ENCODE results near the gene VMP1. TPM values are rescaled to one million over a fixed set of nuclear protein-coding genes. Genes with fewer than 3 reads are reported as not detected.

The VMP1 gene
- total RNA-seq, 1 experiment from 2014 or later = 83.1 TPM

- Histone ChIP-seq H2BK120ac (ENCODE audit: low read depth, low read length, poor library complexity, severe bottlenecking) (no peak overlapping the region), H4K91ac (ENCODE audit: insufficient read length, low read depth, low read length) (no peak overlapping the region), H2AFZ (ENCODE audit: low read length) (no peak overlapping the region), H2BK15ac (ENCODE audit: low read depth, low read length) (no peak overlapping the region), H3K4me1 (ENCODE audit: insufficient read depth, low read length) (no peaks in the 10 kb centered on the region; the same call in 1 of the 2 replicates), H3K79me1 (ENCODE audit: insufficient read depth, low read depth, low read length, poor library complexity, severe bottlenecking) (no peaks in the 10 kb centered on the region), H3K27ac (ENCODE audit: insufficient read length, low read depth, low read length) (no peak overlapping the region), H4K8ac (replicated peaks; ENCODE audit: insufficient read length, low read depth, low read length) (no peak overlapping the region), H3K4me2 (ENCODE audit: insufficient read depth, insufficient read length, low read length) (no peak overlapping the region), H3K27me3 (ENCODE audit: insufficient read depth, low read length) (no peaks in the 10 kb centered on the region), H3K4ac (ENCODE audit: low read depth, low read length) (no peak overlapping the region), H3K23me2 (ENCODE audit: insufficient read length, low read depth, low read length, poor library complexity, severe bottlenecking) (no peaks in the 10 kb centered on the region), H4K5ac (ENCODE audit: insufficient read length, low read depth, low read length) (no peak overlapping the region), H2BK12ac (ENCODE audit: insufficient read length, low read depth, low read length) (no peak overlapping the region), H2AK5ac (ENCODE audit: insufficient read length, low read length) (no peak overlapping the region), H3K56ac (ENCODE audit: insufficient read length, low read depth, low read length) (no peak overlapping the region), H3K9ac (ENCODE audit: extremely low read depth, insufficient read length, low read length) (no peak overlapping the region), H2BK20ac (ENCODE audit: low read depth, low read length, poor library complexity, severe bottlenecking) (no peak overlapping the region), H4K20me1 (ENCODE audit: control insufficient read depth, insufficient read depth, insufficient read length) (no peaks in the 10 kb centered on the region), H3K14ac (ENCODE audit: insufficient read depth, low read length) (no peak overlapping the region), H3K79me2 (ENCODE audit: insufficient read depth, low read length) (no peaks in the 10 kb centered on the region), H3K9me3 (ENCODE audit: control insufficient read depth, low read depth, low read length) (no peaks in the 10 kb centered on the region), H3K18ac (ENCODE audit: insufficient read length, low read depth, low read length) (no peak overlapping the region), H2BK5ac (ENCODE audit: insufficient read length, low read length) (no peak overlapping the region), H3K23ac (ENCODE audit: insufficient read length, low read depth, low read length) (no peak overlapping the region), H3T11ph (ENCODE audit: low read length) (no peak overlapping the region)
- no peak for DNase-seq
- Mint-ChIP-seq H3K27me3 (ENCODE audit: low read depth) (no peaks in the 10 kb centered on the region), H3K36me3 (ENCODE audit: insufficient read depth in 1 of 3, low read depth in 3 of 3) (peaks cover under 1 to 6% (median 3%) of the 10 kb centered on the region in 3 experiments; a peak in 2 of 7 replicates), H3K9me3 (no peaks in the 10 kb centered on the region), H3K4me1 (peaks cover 6 to 14% of the 10 kb centered on the region in 2 experiments; a peak in 2 of 4 replicates), H3K27ac (no peak overlapping the region), H3K4me3 (no peak overlapping the region)
- no peak for TF ChIP-seq CTCF (conservative IDR thresholded peaks at IDR 0.05)
- no CpG with 5 or more reads among the region's 7 CpGs for WGBS (ENCODE audit: extremely low coverage, insufficient read length, low lambda C conversion rate)
Observed at GRCh38 chr17:59752922-59753321, 45.5 kb downstream of the VMP1 start.

Measured in H9 (cell line).